ENCODE measurements around the gene CFAP141. TPM values are rescaled to one million over a fixed set of nuclear protein-coding genes. Genes with fewer than 3 reads are reported as not detected.

Gene CFAP141
- polyA plus RNA-seq, 1 donor (not counting 4 experiments of a cell fraction or from before 2014, with no cell fraction given), result not detected

- H3K9me3 ChIP-seq (ENCODE audit: control insufficient read depth, low read depth, low read length), result no peaks in the 10 kb centered on the region
- no peaks in the 10 kb centered on the region for H3K79me2 ChIP-seq (ENCODE audit: control insufficient read depth, insufficient read depth, low read length)
- TF ChIP-seq CTCF (optimal IDR thresholded peaks at IDR 0.05 in 1 of 3, IDR thresholded peaks at IDR 0.05 in 1 of 3, conservative IDR thresholded peaks at IDR 0.05 in 1 of 3; ENCODE audit: extremely low read depth in 1 of 3, insufficient read depth in 2 of 3, low read length in 3 of 3), result peak; percentile 44 to 59 (median 46)
- TF ChIP-seq EZH2 (IDR thresholded peaks at IDR 0.05; ENCODE audit: low read length), result no peak
- H3K9me1 ChIP-seq (ENCODE audit: control insufficient read depth, extremely low read depth, insufficient read depth, low read length), result no peaks in the 10 kb centered on the region
- no peaks in the 10 kb centered on the region for H3K36me3 ChIP-seq (ENCODE audit: control insufficient read depth in 2 of 2, extremely low read depth in 1 of 2, insufficient read depth in 2 of 2, low read length in 2 of 2)
- H3K4me1 ChIP-seq (ENCODE audit: control insufficient read depth, extremely low read depth, insufficient read depth, low read length), result peaks cover 16% of the 10 kb centered on the region
- no peak overlapping the region for H3K9ac ChIP-seq (ENCODE audit: control insufficient read depth, extremely low read depth, insufficient read depth, low read length)
- FAIRE-seq, result peak; percentile 32
- H3K4me3 ChIP-seq (ENCODE audit: control insufficient read depth in 2 of 3, extremely low read depth in 1 of 3, insufficient read depth in 2 of 3, low read depth in 1 of 3, low read length in 3 of 3), result no peak overlapping the region
- no peak for DNase-seq (ENCODE audit: low read depth, low spot score)
- H3K27ac ChIP-seq (ENCODE audit: control insufficient read depth, insufficient read depth, low read length), result no peak overlapping the region
- H4K20me1 ChIP-seq (ENCODE audit: control insufficient read depth, extremely low read depth, insufficient read depth, low read length), result no peaks in the 10 kb centered on the region
- dilution Hi-C loops (cut with MboI; ENCODE audit: extremely low pct_ligation_motif_present, low sequenced_read_pairs), result no loop called here
- no peaks in the 10 kb centered on the region for H3K27me3 ChIP-seq (ENCODE audit: control insufficient read depth, extremely low read depth, insufficient read depth, low read length)
- peak overlapping the region; percentile 6 for H3K4me2 ChIP-seq (ENCODE audit: control insufficient read depth, extremely low read depth, insufficient read depth, low read depth, low read length)
- peak overlapping the region; percentile 60 for H2AFZ ChIP-seq (ENCODE audit: control insufficient read depth, low read length)
Measured at GRCh38 chr1:154198756-154199562, 7.2 kb downstream of the CFAP141 start.

- H3K4me3 ChIP-seq (ENCODE audit: control insufficient read depth in 2 of 3, extremely low read depth in 1 of 3, insufficient read depth in 2 of 3, low read depth in 1 of 3, low read length in 3 of 3), result no peak overlapping the region
- dilution Hi-C loops (cut with MboI; ENCODE audit: extremely low pct_ligation_motif_present, low sequenced_read_pairs), result no loop called here
- DNase-seq (ENCODE audit: low read depth, low spot score), result peak; percentile 80
- no peak for TF ChIP-seq CTCF (optimal IDR thresholded peaks at IDR 0.05 in 1 of 3, IDR thresholded peaks at IDR 0.05 in 1 of 3, conservative IDR thresholded peaks at IDR 0.05 in 1 of 3; ENCODE audit: extremely low read depth in 1 of 3, insufficient read depth in 2 of 3, low read length in 3 of 3)
- TF ChIP-seq EZH2 (IDR thresholded peaks at IDR 0.05; ENCODE audit: low read length), result no peak
- peaks cover 20% of the 10 kb centered on the region for H3K4me1 ChIP-seq (ENCODE audit: control insufficient read depth, extremely low read depth, insufficient read depth, low read length)
- no peaks in the 10 kb centered on the region for H4K20me1 ChIP-seq (ENCODE audit: control insufficient read depth, extremely low read depth, insufficient read depth, low read length)
- peak overlapping the region; percentile 58 for H2AFZ ChIP-seq (ENCODE audit: control insufficient read depth, low read length)
- H3K27me3 ChIP-seq (ENCODE audit: control insufficient read depth, extremely low read depth, insufficient read depth, low read length), result no peaks in the 10 kb centered on the region
- H3K9me1 ChIP-seq (ENCODE audit: control insufficient read depth, extremely low read depth, insufficient read depth, low read length), result no peaks in the 10 kb centered on the region
- FAIRE-seq, result peak; percentile 56
- no peak overlapping the region for H3K27ac ChIP-seq (ENCODE audit: control insufficient read depth, insufficient read depth, low read length)
- no peaks in the 10 kb centered on the region for H3K36me3 ChIP-seq (ENCODE audit: control insufficient read depth in 2 of 2, extremely low read depth in 1 of 2, insufficient read depth in 2 of 2, low read length in 2 of 2)
- H3K4me2 ChIP-seq (ENCODE audit: control insufficient read depth, extremely low read depth, insufficient read depth, low read depth, low read length), result peak overlapping the region; percentile 29
- H3K9me3 ChIP-seq (ENCODE audit: control insufficient read depth, low read depth, low read length), result no peaks in the 10 kb centered on the region
- peak overlapping the region; percentile 6 for H3K9ac ChIP-seq (ENCODE audit: control insufficient read depth, extremely low read depth, insufficient read depth, low read length)
- no peaks in the 10 kb centered on the region for H3K79me2 ChIP-seq (ENCODE audit: control insufficient read depth, insufficient read depth, low read length)
Measured at GRCh38 chr1:154193821-154194220, 12.3 kb downstream of the CFAP141 start.

Data from keratinocyte (primary cell).